ENCODE measurements around the gene VWA8.
"Not testable (repeated sequence)": the region's sequence is repeated elsewhere in the genome, so short reads cannot be mapped to it uniquely, and the experiment has no call there.

GRCh38 chr13:41542799-41543198, 418.1 kb downstream of the VWA8 start:
- not testable (repeated sequence) for TF ChIP-seq CTCF (IDR thresholded peaks at IDR 0.05; ENCODE audit: low read length); EZH2 (optimal IDR thresholded peaks at IDR 0.05; ENCODE audit: low read depth, low read length); EZH2phosphoT487 (IDR thresholded peaks at IDR 0.05; ENCODE audit: low read length)
